ENCODE measurements around the gene RARA.

- TF ChIP-seq POLR2A (IDR thresholded peaks at IDR 0.05; ENCODE audit: low read depth, low read length): no peak
- no peak for TF ChIP-seq SMC3 (IDR thresholded peaks at IDR 0.05; ENCODE audit: low read depth, low read length)
- no peak for TF ChIP-seq USF2 (IDR thresholded peaks at IDR 0.05; ENCODE audit: low read depth, low read length)
- TF ChIP-seq RCOR1 (IDR thresholded peaks at IDR 0.05; ENCODE audit: insufficient replicate concordance, low read length): no peak
- no peak for TF ChIP-seq CTCF (conservative IDR thresholded peaks at IDR 0.05; ENCODE audit: low read depth, low read length)
- no peak for TF ChIP-seq BHLHE40 (IDR thresholded peaks at IDR 0.05; ENCODE audit: low read depth, low read length)
- TF ChIP-seq CEBPB (IDR thresholded peaks at IDR 0.05; ENCODE audit: low read depth, low read length): no peak
- TF ChIP-seq MXI1 (IDR thresholded peaks at IDR 0.05; ENCODE audit: borderline replicate concordance, low read depth, low read length): no peak
- no peak for TF ChIP-seq ELK1 (IDR thresholded peaks at IDR 0.05; ENCODE audit: borderline replicate concordance, low read depth, low read length)
Observed at GRCh38 chr17:40325156-40326013, 16.4 kb downstream of the RARA start.

Measured in IMR-90 (cell line).